WTC11 (cell line): ENCODE results near the gene SDC1. TPM values are rescaled to one million over a fixed set of nuclear protein-coding genes. Genes with fewer than 3 reads are reported as not detected.

Experiments used
- CREM ChIP-seq: sonication (generic); formaldehyde crosslinking; IDR thresholded peaks from 2 replicates; pipeline ENCODE4 v1.8.1; 2022; ENCODE audit warnings: mild to moderate bottlenecking, missing genetic modification reagents, moderate library complexity
- EMX1 ChIP-seq: fragments of 250-450 bp; sonication (Bioruptor Pico); IDR thresholded peaks from 2 replicates; pipeline ENCODE4 v1.8.0; 2021; ENCODE audit warnings: mild to moderate bottlenecking
- ETV6 ChIP-seq: sonication (generic); formaldehyde crosslinking; IDR thresholded peaks from 2 replicates; pipeline ENCODE4 v1.8.1; 2022; ENCODE audit warnings: mild to moderate bottlenecking, missing genetic modification reagents
- NR1H2 ChIP-seq: sonication (generic); formaldehyde crosslinking; IDR thresholded peaks from 2 replicates; pipeline ENCODE4 v1.9.0; 2021; ENCODE audit warnings: mild to moderate bottlenecking, moderate library complexity, missing genetic modification reagents
- RELA ChIP-seq: sonication (generic); formaldehyde crosslinking; IDR thresholded peaks from 2 replicates; pipeline ENCODE4 v1.8.1; 2022; ENCODE audit warnings: missing genetic modification reagents, mild to moderate bottlenecking, borderline replicate concordance
- SOX15 ChIP-seq: fragments of 250-450 bp; sonication (Bioruptor Pico); IDR thresholded peaks from 2 replicates; pipeline ENCODE4 v1.9.0; 2021; ENCODE audit warnings: mild to moderate bottlenecking
- SP1 ChIP-seq: sonication (generic); formaldehyde crosslinking; conservative IDR thresholded peaks from 2 replicates; pipeline ENCODE4 v1.8.1; 2022; ENCODE audit warnings: missing genetic modification reagents
- ZNF232 ChIP-seq: sonication (generic); formaldehyde crosslinking; IDR thresholded peaks from 2 replicates; pipeline ENCODE4 v1.8.0; 2022; ENCODE audit warnings: mild to moderate bottlenecking, missing genetic modification reagents
- ZNF263 ChIP-seq: sonication (generic); formaldehyde crosslinking; IDR thresholded peaks from 2 replicates; pipeline ENCODE4 v1.8.1; 2022; ENCODE audit warnings: low read depth, mild to moderate bottlenecking, moderate library complexity, missing genetic modification reagents
- ZNF423 ChIP-seq: fragments of 250-450 bp; sonication (Bioruptor Pico); IDR thresholded peaks from 2 replicates; pipeline ENCODE4 v2.1.2; 2022; ENCODE audit warnings: mild to moderate bottlenecking, moderate library complexity
- total RNA-seq: library from RNA; stranded (reverse); gene quantifications from 3 replicates; pipeline ENCODE4 v1.2.3, GENCODE V29; 2021
- TF ChIP-seq, protein P1 (sequence below): sonication (generic); formaldehyde crosslinking; IDR thresholded peaks from 2 replicates; pipeline ENCODE4 v1.8.0; 2022; ENCODE audit warnings: mild to moderate bottlenecking, missing genetic modification reagents
- TF ChIP-seq, protein P2 (sequence below): sonication (generic); formaldehyde crosslinking; IDR thresholded peaks from 2 replicates; pipeline ENCODE4 v1.8.0; 2022; ENCODE audit warnings: mild to moderate bottlenecking, missing genetic modification reagents
- TF ChIP-seq, protein P3 (sequence below): fragments of 250-450 bp; sonication (Bioruptor Pico); IDR thresholded peaks from 2 replicates; pipeline ENCODE4 v1.9.0; 2021; ENCODE audit warnings: mild to moderate bottlenecking, borderline replicate concordance
- TF ChIP-seq, protein P4 (sequence below): sonication (generic); formaldehyde crosslinking; IDR thresholded peaks from 2 replicates; pipeline ENCODE4 v1.8.0; 2022; ENCODE audit warnings: missing genetic modification reagents
- TF ChIP-seq, protein P5 (sequence below): sonication (generic); formaldehyde crosslinking; IDR thresholded peaks from 2 replicates; pipeline ENCODE4 v1.8.1; 2023; ENCODE audit warnings: mild to moderate bottlenecking, moderate library complexity, missing genetic modification reagents
- TF ChIP-seq, protein P6 (sequence below): sonication (generic); formaldehyde crosslinking; IDR thresholded peaks from 2 replicates; pipeline ENCODE4 v1.8.1; 2023; ENCODE audit warnings: mild to moderate bottlenecking, missing genetic modification reagents
- TF ChIP-seq, protein P7 (sequence below): sonication (generic); formaldehyde crosslinking; IDR thresholded peaks from 2 replicates; pipeline ENCODE4 v1.8.1; 2023; ENCODE audit warnings: mild to moderate bottlenecking, missing genetic modification reagents, moderate library complexity
- TF ChIP-seq, protein P8 (sequence below): sonication (generic); formaldehyde crosslinking; IDR thresholded peaks from 2 replicates; pipeline ENCODE4 v1.8.1; 2022; ENCODE audit warnings: missing genetic modification reagents, borderline replicate concordance
- TF ChIP-seq, protein P9 (sequence below): sonication (generic); formaldehyde crosslinking; IDR thresholded peaks from 2 replicates; pipeline ENCODE4 v1.8.1; 2022; ENCODE audit warnings: low read depth, mild to moderate bottlenecking, moderate library complexity, missing genetic modification reagents, borderline replicate concordance

The SDC1 gene
- total RNA-seq, 1 experiment from 2014 or later: 52.6 TPM

DNA sequence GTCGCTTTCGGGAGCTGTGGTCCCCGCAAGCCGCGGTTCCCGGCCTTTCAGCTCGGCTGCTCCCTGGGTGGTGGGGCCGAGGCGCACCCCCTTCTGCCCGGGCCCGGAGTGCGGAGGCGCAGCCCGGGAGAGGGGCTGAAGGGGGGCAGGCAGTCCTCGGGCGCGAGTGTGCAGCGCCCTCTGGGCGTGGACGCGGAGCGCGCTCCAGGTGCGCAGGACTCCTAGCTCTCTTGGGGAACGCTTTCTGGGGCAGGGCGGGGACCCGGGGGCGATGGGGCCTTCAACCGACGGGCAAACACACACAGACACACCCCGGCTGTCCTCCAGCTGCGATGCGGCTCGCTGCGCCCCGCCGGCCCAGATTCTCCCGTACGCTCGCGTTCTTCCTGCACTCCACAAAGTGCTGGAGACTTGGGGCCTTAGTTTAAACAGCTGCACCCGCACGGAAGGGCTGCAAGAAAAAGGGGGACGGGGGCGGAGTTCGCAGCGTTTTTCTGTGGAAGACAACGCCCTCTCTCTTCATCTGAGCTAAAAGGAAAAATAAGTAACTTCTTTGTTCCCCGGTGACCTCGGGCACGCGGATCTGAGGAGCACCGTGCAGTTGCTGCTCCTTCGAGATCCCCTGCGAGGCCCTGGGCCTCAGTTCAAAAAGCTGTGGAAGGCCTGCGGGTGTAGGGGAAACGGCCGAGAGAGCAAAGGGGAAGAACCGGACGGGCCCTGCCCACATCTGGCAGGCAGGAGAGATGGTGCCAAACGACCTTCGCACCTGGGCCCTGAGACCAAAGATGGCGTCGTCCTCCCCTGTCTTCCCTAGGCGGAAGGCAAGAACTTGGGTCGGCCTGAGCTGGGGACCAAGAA, 593 bp upstream of the SDC1 start (continued):
- TF ChIP-seq, protein P1, sequence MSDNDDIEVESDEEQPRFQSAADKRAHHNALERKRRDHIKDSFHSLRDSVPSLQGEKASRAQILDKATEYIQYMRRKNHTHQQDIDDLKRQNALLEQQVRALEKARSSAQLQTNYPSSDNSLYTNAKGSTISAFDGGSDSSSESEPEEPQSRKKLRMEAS (CRISPR knock-in tag): peak; percentile 92
- TF ChIP-seq, protein P2, sequence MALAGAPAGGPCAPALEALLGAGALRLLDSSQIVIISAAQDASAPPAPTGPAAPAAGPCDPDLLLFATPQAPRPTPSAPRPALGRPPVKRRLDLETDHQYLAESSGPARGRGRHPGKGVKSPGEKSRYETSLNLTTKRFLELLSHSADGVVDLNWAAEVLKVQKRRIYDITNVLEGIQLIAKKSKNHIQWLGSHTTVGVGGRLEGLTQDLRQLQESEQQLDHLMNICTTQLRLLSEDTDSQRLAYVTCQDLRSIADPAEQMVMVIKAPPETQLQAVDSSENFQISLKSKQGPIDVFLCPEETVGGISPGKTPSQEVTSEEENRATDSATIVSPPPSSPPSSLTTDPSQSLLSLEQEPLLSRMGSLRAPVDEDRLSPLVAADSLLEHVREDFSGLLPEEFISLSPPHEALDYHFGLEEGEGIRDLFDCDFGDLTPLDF: 0 out of 2 replicates have a peak, but pooled peaks have one; percentile 58
- peak; percentile 63 for TF ChIP-seq SP1
- TF ChIP-seq, protein P3, sequence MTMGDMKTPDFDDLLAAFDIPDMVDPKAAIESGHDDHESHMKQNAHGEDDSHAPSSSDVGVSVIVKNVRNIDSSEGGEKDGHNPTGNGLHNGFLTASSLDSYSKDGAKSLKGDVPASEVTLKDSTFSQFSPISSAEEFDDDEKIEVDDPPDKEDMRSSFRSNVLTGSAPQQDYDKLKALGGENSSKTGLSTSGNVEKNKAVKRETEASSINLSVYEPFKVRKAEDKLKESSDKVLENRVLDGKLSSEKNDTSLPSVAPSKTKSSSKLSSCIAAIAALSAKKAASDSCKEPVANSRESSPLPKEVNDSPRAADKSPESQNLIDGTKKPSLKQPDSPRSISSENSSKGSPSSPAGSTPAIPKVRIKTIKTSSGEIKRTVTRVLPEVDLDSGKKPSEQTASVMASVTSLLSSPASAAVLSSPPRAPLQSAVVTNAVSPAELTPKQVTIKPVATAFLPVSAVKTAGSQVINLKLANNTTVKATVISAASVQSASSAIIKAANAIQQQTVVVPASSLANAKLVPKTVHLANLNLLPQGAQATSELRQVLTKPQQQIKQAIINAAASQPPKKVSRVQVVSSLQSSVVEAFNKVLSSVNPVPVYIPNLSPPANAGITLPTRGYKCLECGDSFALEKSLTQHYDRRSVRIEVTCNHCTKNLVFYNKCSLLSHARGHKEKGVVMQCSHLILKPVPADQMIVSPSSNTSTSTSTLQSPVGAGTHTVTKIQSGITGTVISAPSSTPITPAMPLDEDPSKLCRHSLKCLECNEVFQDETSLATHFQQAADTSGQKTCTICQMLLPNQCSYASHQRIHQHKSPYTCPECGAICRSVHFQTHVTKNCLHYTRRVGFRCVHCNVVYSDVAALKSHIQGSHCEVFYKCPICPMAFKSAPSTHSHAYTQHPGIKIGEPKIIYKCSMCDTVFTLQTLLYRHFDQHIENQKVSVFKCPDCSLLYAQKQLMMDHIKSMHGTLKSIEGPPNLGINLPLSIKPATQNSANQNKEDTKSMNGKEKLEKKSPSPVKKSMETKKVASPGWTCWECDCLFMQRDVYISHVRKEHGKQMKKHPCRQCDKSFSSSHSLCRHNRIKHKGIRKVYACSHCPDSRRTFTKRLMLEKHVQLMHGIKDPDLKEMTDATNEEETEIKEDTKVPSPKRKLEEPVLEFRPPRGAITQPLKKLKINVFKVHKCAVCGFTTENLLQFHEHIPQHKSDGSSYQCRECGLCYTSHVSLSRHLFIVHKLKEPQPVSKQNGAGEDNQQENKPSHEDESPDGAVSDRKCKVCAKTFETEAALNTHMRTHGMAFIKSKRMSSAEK (CRISPR knock-in tag): no peak
- TF ChIP-seq, protein P4, sequence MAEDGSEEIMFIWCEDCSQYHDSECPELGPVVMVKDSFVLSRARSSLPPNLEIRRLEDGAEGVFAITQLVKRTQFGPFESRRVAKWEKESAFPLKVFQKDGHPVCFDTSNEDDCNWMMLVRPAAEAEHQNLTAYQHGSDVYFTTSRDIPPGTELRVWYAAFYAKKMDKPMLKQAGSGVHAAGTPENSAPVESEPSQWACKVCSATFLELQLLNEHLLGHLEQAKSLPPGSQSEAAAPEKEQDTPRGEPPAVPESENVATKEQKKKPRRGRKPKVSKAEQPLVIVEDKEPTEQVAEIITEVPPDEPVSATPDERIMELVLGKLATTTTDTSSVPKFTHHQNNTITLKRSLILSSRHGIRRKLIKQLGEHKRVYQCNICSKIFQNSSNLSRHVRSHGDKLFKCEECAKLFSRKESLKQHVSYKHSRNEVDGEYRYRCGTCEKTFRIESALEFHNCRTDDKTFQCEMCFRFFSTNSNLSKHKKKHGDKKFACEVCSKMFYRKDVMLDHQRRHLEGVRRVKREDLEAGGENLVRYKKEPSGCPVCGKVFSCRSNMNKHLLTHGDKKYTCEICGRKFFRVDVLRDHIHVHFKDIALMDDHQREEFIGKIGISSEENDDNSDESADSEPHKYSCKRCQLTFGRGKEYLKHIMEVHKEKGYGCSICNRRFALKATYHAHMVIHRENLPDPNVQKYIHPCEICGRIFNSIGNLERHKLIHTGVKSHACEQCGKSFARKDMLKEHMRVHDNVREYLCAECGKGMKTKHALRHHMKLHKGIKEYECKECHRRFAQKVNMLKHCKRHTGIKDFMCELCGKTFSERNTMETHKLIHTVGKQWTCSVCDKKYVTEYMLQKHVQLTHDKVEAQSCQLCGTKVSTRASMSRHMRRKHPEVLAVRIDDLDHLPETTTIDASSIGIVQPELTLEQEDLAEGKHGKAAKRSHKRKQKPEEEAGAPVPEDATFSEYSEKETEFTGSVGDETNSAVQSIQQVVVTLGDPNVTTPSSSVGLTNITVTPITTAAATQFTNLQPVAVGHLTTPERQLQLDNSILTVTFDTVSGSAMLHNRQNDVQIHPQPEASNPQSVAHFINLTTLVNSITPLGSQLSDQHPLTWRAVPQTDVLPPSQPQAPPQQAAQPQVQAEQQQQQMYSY: no peak
- no peak for TF ChIP-seq SOX15 (CRISPR knock-in tag)
- peak; percentile 3; the same call in 1 of the 2 replicates for TF ChIP-seq ETV6 (CRISPR knock-in tag)
- no peak for TF ChIP-seq EMX1
- TF ChIP-seq ZNF423: 0 out of 2 replicates have a peak, but pooled peaks have one; percentile 55
- TF ChIP-seq, protein P5, sequence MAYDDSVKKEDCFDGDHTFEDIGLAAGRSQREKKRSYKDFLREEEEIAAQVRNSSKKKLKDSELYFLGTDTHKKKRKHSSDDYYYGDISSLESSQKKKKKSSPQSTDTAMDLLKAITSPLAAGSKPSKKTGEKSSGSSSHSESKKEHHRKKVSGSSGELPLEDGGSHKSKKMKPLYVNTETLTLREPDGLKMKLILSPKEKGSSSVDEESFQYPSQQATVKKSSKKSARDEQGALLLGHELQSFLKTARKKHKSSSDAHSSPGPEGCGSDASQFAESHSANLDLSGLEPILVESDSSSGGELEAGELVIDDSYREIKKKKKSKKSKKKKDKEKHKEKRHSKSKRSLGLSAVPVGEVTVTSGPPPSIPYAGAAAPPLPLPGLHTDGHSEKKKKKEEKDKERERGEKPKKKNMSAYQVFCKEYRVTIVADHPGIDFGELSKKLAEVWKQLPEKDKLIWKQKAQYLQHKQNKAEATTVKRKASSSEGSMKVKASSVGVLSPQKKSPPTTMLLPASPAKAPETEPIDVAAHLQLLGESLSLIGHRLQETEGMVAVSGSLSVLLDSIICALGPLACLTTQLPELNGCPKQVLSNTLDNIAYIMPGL (CRISPR knock-in tag): peak; percentile 98
- TF ChIP-seq, protein P6, sequence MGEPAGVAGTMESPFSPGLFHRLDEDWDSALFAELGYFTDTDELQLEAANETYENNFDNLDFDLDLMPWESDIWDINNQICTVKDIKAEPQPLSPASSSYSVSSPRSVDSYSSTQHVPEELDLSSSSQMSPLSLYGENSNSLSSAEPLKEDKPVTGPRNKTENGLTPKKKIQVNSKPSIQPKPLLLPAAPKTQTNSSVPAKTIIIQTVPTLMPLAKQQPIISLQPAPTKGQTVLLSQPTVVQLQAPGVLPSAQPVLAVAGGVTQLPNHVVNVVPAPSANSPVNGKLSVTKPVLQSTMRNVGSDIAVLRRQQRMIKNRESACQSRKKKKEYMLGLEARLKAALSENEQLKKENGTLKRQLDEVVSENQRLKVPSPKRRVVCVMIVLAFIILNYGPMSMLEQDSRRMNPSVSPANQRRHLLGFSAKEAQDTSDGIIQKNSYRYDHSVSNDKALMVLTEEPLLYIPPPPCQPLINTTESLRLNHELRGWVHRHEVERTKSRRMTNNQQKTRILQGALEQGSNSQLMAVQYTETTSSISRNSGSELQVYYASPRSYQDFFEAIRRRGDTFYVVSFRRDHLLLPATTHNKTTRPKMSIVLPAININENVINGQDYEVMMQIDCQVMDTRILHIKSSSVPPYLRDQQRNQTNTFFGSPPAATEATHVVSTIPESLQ (CRISPR knock-in tag): no peak
- TF ChIP-seq, protein P7, sequence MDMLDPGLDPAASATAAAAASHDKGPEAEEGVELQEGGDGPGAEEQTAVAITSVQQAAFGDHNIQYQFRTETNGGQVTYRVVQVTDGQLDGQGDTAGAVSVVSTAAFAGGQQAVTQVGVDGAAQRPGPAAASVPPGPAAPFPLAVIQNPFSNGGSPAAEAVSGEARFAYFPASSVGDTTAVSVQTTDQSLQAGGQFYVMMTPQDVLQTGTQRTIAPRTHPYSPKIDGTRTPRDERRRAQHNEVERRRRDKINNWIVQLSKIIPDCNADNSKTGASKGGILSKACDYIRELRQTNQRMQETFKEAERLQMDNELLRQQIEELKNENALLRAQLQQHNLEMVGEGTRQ (CRISPR knock-in tag): no peak
- TF ChIP-seq, protein P8, sequence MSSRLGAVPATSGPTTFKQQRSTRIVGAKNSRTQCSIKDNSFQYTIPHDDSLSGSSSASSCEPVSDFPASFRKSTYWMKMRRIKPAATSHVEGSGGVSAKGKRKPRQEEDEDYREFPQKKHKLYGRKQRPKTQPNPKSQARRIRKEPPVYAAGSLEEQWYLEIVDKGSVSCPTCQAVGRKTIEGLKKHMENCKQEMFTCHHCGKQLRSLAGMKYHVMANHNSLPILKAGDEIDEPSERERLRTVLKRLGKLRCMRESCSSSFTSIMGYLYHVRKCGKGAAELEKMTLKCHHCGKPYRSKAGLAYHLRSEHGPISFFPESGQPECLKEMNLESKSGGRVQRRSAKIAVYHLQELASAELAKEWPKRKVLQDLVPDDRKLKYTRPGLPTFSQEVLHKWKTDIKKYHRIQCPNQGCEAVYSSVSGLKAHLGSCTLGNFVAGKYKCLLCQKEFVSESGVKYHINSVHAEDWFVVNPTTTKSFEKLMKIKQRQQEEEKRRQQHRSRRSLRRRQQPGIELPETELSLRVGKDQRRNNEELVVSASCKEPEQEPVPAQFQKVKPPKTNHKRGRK: 0 out of 2 replicates have a peak, but pooled peaks have one; percentile 41
- no peak for TF ChIP-seq NR1H2
- TF ChIP-seq CREM (CRISPR knock-in tag): 0 out of 2 replicates have a peak, but pooled peaks have one; percentile 62
- TF ChIP-seq ZNF232: no peak
- TF ChIP-seq ZNF263 (CRISPR knock-in tag): no peak
- TF ChIP-seq, protein P9, sequence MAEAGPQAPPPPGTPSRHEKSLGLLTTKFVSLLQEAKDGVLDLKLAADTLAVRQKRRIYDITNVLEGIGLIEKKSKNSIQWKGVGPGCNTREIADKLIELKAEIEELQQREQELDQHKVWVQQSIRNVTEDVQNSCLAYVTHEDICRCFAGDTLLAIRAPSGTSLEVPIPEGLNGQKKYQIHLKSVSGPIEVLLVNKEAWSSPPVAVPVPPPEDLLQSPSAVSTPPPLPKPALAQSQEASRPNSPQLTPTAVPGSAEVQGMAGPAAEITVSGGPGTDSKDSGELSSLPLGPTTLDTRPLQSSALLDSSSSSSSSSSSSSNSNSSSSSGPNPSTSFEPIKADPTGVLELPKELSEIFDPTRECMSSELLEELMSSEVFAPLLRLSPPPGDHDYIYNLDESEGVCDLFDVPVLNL (CRISPR knock-in tag): no peak
- no peak for TF ChIP-seq RELA (CRISPR knock-in tag)
